HepG2 (cell line): ENCODE data around the gene SERTAD1. TPM values are rescaled to one million over a fixed set of nuclear protein-coding genes. Genes with fewer than 3 reads are reported as not detected.

Experiments
- ARNTL ChIP-seq: sonication (generic); formaldehyde crosslinking; IDR thresholded peaks from 2 replicates; pipeline ENCODE4 v1.4.0; 2020; ENCODE audit warnings: mild to moderate bottlenecking, missing genetic modification reagents
- CBX1 ChIP-seq: IDR thresholded peaks from one replicate; pipeline ENCODE4 v1.6.1; 2016; ENCODE audit warnings: antibody characterized with exemption, low read depth
- CHD4 ChIP-seq: fragments of 200-600 bp; sonication (generic); IDR thresholded peaks from 2 replicates; pipeline ENCODE4 v1.7.0; 2017; ENCODE audit warnings: mild to moderate bottlenecking, low read length, borderline replicate concordance
- HNF1B ChIP-seq: sonication (generic); formaldehyde crosslinking; IDR thresholded peaks from 2 replicates; pipeline ENCODE4 v1.5.1; 2020; ENCODE audit warnings: mild to moderate bottlenecking, moderate library complexity, missing genetic modification reagents
- MAX ChIP-seq: IDR thresholded peaks from 2 replicates; pipeline ENCODE4 v1.6.1; 2012; ENCODE audit warnings: inconsistent platforms
- NAIF1 ChIP-seq: sonication (generic); formaldehyde crosslinking; IDR thresholded peaks from 2 replicates; pipeline ENCODE4 v1.5.0; 2020; ENCODE audit warnings: mild to moderate bottlenecking, missing genetic modification reagents, borderline replicate concordance
- NONO ChIP-seq, 2 experiments: fragments of 450-650 bp in 1 of 2; sonication (generic) in 1 of 2; formaldehyde crosslinking in 1 of 2; IDR thresholded peaks in 1 of 2; conservative IDR thresholded peaks in 1 of 2; 2 replicates each; pipeline versions ENCODE4 v1.6.1 to v1.8.0; 2017 to 2022; ENCODE audit warnings: mild to moderate bottlenecking in 1 of 2, missing genetic modification reagents in 1 of 2, moderate library complexity in 1 of 2
- PHF20 ChIP-seq: sonication (generic); formaldehyde crosslinking; IDR thresholded peaks from 2 replicates; pipeline ENCODE4 v1.5.0; 2020; ENCODE audit warnings: mild to moderate bottlenecking, missing genetic modification reagents
- PITX1 ChIP-seq: sonication (generic); formaldehyde crosslinking; IDR thresholded peaks from 2 replicates; pipeline ENCODE4 v1.5.1; 2020; ENCODE audit warnings: mild to moderate bottlenecking, missing genetic modification reagents
- POLR2AphosphoS5 ChIP-seq: IDR thresholded peaks from 2 replicates; pipeline ENCODE4 v1.6.1; 2012; ENCODE audit warnings: low read depth, low read length
- TGIF2 ChIP-seq: IDR thresholded peaks from 2 replicates; pipeline ENCODE4 v1.6.1; 2016; ENCODE audit warnings: control low read depth, missing compliant biosample characterization
- YY1 ChIP-seq: IDR thresholded peaks from 2 replicates; pipeline ENCODE4 v1.6.1; 2011; ENCODE audit warnings: low read length, low read depth, moderate library complexity, mild to moderate bottlenecking; ENCODE audit not compliant: insufficient read depth, insufficient replicate concordance
- ZNF501 ChIP-seq: sonication (generic); formaldehyde crosslinking; IDR thresholded peaks from 2 replicates; pipeline ENCODE4 v1.5.1; 2020; ENCODE audit warnings: mild to moderate bottlenecking, moderate library complexity, missing genetic modification reagents
- ZNF572 ChIP-seq: sonication (generic); formaldehyde crosslinking; IDR thresholded peaks from 2 replicates; pipeline ENCODE4 v1.5.1; 2020; ENCODE audit warnings: mild to moderate bottlenecking, missing genetic modification reagents
- ZNF607 ChIP-seq: sonication (generic); formaldehyde crosslinking; IDR thresholded peaks from 2 replicates; pipeline ENCODE4 v1.5.1; 2020; ENCODE audit warnings: missing genetic modification reagents, mild to moderate bottlenecking, borderline replicate concordance
- ZNF670 ChIP-seq: sonication (generic); formaldehyde crosslinking; IDR thresholded peaks from 2 replicates; pipeline ENCODE4 v1.8.0; 2022; ENCODE audit warnings: mild to moderate bottlenecking, missing genetic modification reagents, borderline replicate concordance
- ZNF724P ChIP-seq: sonication (generic); formaldehyde crosslinking; IDR thresholded peaks from 2 replicates; pipeline ENCODE4 v1.8.0; 2022; ENCODE audit warnings: missing genetic modification reagents, borderline replicate concordance
- polyA plus RNA-seq, 8 experiments: library from polyadenylated mRNA; depleted of rRNA in 3 of 8; stranded (reverse) in 7 of 8; unstranded in 1 of 8; fragments of >200 nt; fragmentation: Illumina TruSeq in 4 of 8; extraction: Trizol in 4 of 8; gene quantifications; 2 replicates each; pipeline versions ENCODE4 v1.2.1 to v1.2.3, GENCODE V29; 2011 to 2016; ENCODE audit warnings: low read depth in 4 of 8, missing spikeins in 1 of 8, mixed read lengths in 1 of 8; ENCODE audit not compliant: insufficient read depth in 1 of 8
- total RNA-seq, 5 experiments: library from RNA; depleted of rRNA; stranded (reverse); fragments of >200 nt; fragmentation: Illumina TruSeq; extraction: Trizol; gene quantifications; 2 replicates each; pipeline ENCODE4 v1.2.3, GENCODE V29; 2016; ENCODE audit warnings: low read depth in 1 of 5
- TF ChIP-seq, protein P1 (sequence below): sonication (generic); formaldehyde crosslinking; IDR thresholded peaks from 2 replicates; pipeline ENCODE4 v1.4.0; 2020; ENCODE audit warnings: mild to moderate bottlenecking, missing genetic modification reagents
- TF ChIP-seq, protein P2 (sequence below): IDR thresholded peaks from 2 replicates; pipeline ENCODE4 v1.4.0; 2020; ENCODE audit warnings: mild to moderate bottlenecking, missing genetic modification reagents
- TF ChIP-seq, protein P3 (sequence below): sonication (generic); formaldehyde crosslinking; IDR thresholded peaks from 2 replicates; pipeline ENCODE4 v1.4.0; 2020; ENCODE audit warnings: missing genetic modification reagents, mild to moderate bottlenecking, borderline replicate concordance

Gene SERTAD1
- total and polyA plus RNA-seq, 2 of the 13 experiments (the other 11 are each of a cell fraction or from before 2014, with no cell fraction given) = 4.3 to 4.5 TPM

- TF ChIP-seq NAIF1 (CRISPR knock-in tag) = 0 out of 2 replicates have a peak, but pooled peaks have one; percentile 26
- 0 out of 2 replicates have a peak, but pooled peaks have one; percentile 43 for TF ChIP-seq ZNF724P (CRISPR knock-in tag)
- TF ChIP-seq ZNF607 (CRISPR knock-in tag) = peak; percentile 74; the same call in 1 of the 2 replicates
- TF ChIP-seq MAX = peak; percentile 69
- TF ChIP-seq HNF1B (CRISPR knock-in tag) = peak; percentile 80
- TF ChIP-seq ZNF670 (CRISPR knock-in tag) = peak; percentile 54; the same call in 1 of the 2 replicates
- TF ChIP-seq POLR2AphosphoS5 = peak; percentile 69
- no peak for TF ChIP-seq CBX1
- 0 out of 2 replicates have a peak, but pooled peaks have one; percentile 34 for TF ChIP-seq TGIF2 (CRISPR knock-in tag)
- no peak for TF ChIP-seq CHD4
- TF ChIP-seq PITX1 (CRISPR knock-in tag) = no peak
- TF ChIP-seq, protein P1, sequence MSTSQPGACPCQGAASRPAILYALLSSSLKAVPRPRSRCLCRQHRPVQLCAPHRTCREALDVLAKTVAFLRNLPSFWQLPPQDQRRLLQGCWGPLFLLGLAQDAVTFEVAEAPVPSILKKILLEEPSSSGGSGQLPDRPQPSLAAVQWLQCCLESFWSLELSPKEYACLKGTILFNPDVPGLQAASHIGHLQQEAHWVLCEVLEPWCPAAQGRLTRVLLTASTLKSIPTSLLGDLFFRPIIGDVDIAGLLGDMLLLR (CRISPR knock-in tag) = peak; percentile 34; the same call in 1 of the 2 replicates
- TF ChIP-seq ARNTL (CRISPR knock-in tag) = 0 out of 2 replicates have a peak, but pooled peaks have one; percentile 23
- TF ChIP-seq, protein P2, sequence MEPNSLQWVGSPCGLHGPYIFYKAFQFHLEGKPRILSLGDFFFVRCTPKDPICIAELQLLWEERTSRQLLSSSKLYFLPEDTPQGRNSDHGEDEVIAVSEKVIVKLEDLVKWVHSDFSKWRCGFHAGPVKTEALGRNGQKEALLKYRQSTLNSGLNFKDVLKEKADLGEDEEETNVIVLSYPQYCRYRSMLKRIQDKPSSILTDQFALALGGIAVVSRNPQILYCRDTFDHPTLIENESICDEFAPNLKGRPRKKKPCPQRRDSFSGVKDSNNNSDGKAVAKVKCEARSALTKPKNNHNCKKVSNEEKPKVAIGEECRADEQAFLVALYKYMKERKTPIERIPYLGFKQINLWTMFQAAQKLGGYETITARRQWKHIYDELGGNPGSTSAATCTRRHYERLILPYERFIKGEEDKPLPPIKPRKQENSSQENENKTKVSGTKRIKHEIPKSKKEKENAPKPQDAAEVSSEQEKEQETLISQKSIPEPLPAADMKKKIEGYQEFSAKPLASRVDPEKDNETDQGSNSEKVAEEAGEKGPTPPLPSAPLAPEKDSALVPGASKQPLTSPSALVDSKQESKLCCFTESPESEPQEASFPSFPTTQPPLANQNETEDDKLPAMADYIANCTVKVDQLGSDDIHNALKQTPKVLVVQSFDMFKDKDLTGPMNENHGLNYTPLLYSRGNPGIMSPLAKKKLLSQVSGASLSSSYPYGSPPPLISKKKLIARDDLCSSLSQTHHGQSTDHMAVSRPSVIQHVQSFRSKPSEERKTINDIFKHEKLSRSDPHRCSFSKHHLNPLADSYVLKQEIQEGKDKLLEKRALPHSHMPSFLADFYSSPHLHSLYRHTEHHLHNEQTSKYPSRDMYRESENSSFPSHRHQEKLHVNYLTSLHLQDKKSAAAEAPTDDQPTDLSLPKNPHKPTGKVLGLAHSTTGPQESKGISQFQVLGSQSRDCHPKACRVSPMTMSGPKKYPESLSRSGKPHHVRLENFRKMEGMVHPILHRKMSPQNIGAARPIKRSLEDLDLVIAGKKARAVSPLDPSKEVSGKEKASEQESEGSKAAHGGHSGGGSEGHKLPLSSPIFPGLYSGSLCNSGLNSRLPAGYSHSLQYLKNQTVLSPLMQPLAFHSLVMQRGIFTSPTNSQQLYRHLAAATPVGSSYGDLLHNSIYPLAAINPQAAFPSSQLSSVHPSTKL = peak; percentile 37; the same call in 1 of the 2 replicates
- TF ChIP-seq ZNF572 (CRISPR knock-in tag) = 0 out of 2 replicates have a peak, but pooled peaks have one; percentile 75
- 0 out of 2 replicates have a peak, but pooled peaks have one; percentile 28 for TF ChIP-seq PHF20 (CRISPR knock-in tag)
- no peak for TF ChIP-seq YY1
- TF ChIP-seq ZNF501 = peak; percentile 39; the same call in 1 of the 2 replicates
- TF ChIP-seq, protein P3, sequence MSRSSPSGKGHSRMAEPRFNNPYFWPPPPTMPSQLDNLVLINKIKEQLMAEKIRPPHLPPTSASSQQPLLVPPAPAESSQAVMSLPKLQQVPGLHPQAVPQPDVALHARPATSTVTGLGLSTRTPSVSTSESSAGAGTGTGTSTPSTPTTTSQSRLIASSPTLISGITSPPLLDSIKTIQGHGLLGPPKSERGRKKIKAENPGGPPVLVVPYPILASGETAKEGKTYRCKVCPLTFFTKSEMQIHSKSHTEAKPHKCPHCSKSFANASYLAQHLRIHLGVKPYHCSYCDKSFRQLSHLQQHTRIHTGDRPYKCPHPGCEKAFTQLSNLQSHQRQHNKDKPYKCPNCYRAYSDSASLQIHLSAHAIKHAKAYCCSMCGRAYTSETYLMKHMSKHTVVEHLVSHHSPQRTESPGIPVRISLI (CRISPR knock-in tag) = 0 out of 2 replicates have a peak, but pooled peaks have one; percentile 32
- TF ChIP-seq NONO (IDR thresholded peaks at IDR 0.05) = no peak
- no peak; the same call in 1 of the 2 replicates for TF ChIP-seq NONO (CRISPR knock-in tag; conservative IDR thresholded peaks at IDR 0.05)
Observed at GRCh38 chr19:40465557-40466218, 39.9 kb upstream of the SERTAD1 start, which contains the start of gene BLVRB (continued).
